Measurements from ENCODE around the gene DLG2.

Gene DLG2

GRCh38 chr11:84437071-84437980, 1189.8 kb downstream of the DLG2 start:
- peak overlapping the region in 1 of 2 donors; percentile 11 for H3K4me3 ChIP-seq (replicated peaks in 1 of 2; ENCODE audit: low read depth in 2 of 2, low read length in 2 of 2)
- DNase-seq (ENCODE audit: low read depth in 2 of 2): no peak
- no peak for TF ChIP-seq CTCF (IDR thresholded peaks at IDR 0.05; ENCODE audit: low read depth, low read length)

- no peak for TF ChIP-seq CTCF (IDR thresholded peaks at IDR 0.05; ENCODE audit: low read depth, low read length)
- no peak for DNase-seq (ENCODE audit: low read depth in 2 of 2)
- H3K4me3 ChIP-seq (replicated peaks in 1 of 2; ENCODE audit: low read depth in 2 of 2, low read length in 2 of 2): no peak overlapping the region
Measured at GRCh38 chr11:84430661-84431060, 1196.5 kb downstream of the DLG2 start.

- no peak for DNase-seq (ENCODE audit: low read depth in 2 of 2)
- H3K4me3 ChIP-seq (replicated peaks in 1 of 2; ENCODE audit: low read depth in 2 of 2, low read length in 2 of 2): no peak overlapping the region
- TF ChIP-seq CTCF (IDR thresholded peaks at IDR 0.05; ENCODE audit: low read depth, low read length): no peak
Measured at GRCh38 chr11:84425673-84426072, 1201.5 kb downstream of the DLG2 start.

DNA sequence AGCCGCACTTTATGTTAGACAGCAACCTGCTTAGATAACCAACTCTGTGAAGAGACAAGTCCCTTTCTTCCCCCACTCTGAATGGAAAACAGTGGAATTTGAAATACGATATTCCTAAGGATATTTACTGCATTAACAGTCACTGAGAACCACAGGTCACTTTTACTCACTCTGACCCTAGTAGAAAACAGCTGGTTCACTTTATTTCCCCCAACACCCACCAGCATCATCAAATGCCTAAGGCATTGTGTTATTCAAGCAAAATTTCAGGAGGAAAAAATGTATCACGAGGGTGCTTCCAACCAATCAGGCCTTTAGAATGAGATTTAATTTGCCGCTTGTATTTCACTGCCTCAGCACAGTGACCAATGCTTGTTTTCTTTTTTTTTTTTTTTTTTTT, 1206.9 kb downstream of the DLG2 start:
- peak; percentile 2 to 9 for DNase-seq (ENCODE audit: low read depth in 2 of 2)
- no peak overlapping the region for H3K4me3 ChIP-seq (replicated peaks in 1 of 2; ENCODE audit: low read depth in 2 of 2, low read length in 2 of 2)
- TF ChIP-seq CTCF (IDR thresholded peaks at IDR 0.05; ENCODE audit: low read depth, low read length): no peak

GRCh38 chr11:84419616-84420015, 1207.5 kb downstream of the DLG2 start:
- no peak overlapping the region for H3K4me3 ChIP-seq (replicated peaks in 1 of 2; ENCODE audit: low read depth in 2 of 2, low read length in 2 of 2)
- DNase-seq (ENCODE audit: low read depth in 2 of 2): no peak
- no peak for TF ChIP-seq CTCF (IDR thresholded peaks at IDR 0.05; ENCODE audit: low read depth, low read length)

GRCh38 chr11:84414920-84415319, 1212.2 kb downstream of the DLG2 start:
- TF ChIP-seq CTCF (IDR thresholded peaks at IDR 0.05; ENCODE audit: low read depth, low read length): no peak
- no peak overlapping the region for H3K4me3 ChIP-seq (replicated peaks in 1 of 2; ENCODE audit: low read depth in 2 of 2, low read length in 2 of 2)
- no peak for DNase-seq (ENCODE audit: low read depth in 2 of 2)
